IPS DF 6.9 (cell line): ENCODE measurements around the gene RMND1.
"Not testable (repeated sequence)": the region's sequence is repeated elsewhere in the genome, so short reads cannot be mapped to it uniquely, and the experiment has no call there.

ENCODE experiments used
- DNase-seq: peaks from one replicate; pipeline ENCODE4 v3.0.0-alpha.2; 2013; ENCODE audit warnings: low read depth, low spot score
- H3K27ac ChIP-seq: one replicate; pipeline ENCODE4 v1.5.1; 2013; ENCODE audit warnings: low read length, control low read depth
- H3K27me3 ChIP-seq: 2 replicates; pipeline ENCODE4 v1.6.1; 2013; ENCODE audit warnings: mild to moderate bottlenecking, low read length; ENCODE audit not compliant: control insufficient read depth, insufficient read depth
- H3K36me3 ChIP-seq: 2 replicates; pipeline ENCODE4 v1.6.1; 2013; ENCODE audit warnings: low read length; ENCODE audit not compliant: control insufficient read depth, insufficient read depth
- H3K4me1 ChIP-seq: 2 replicates; pipeline ENCODE4 v1.6.1; 2013; ENCODE audit warnings: low read length; ENCODE audit not compliant: control insufficient read depth, insufficient read depth
- H3K4me3 ChIP-seq: 2 replicates; pipeline ENCODE4 v1.5.1; 2013; ENCODE audit warnings: mild to moderate bottlenecking, low read length
- H3K9me3 ChIP-seq: 2 replicates; pipeline ENCODE4 v1.6.1; 2013; ENCODE audit warnings: low read length, inconsistent platforms; ENCODE audit not compliant: control insufficient read depth, insufficient read depth
- WGBS: extraction: QIAGEN DNeasy Blood & Tissue Kit; methylation state at CpG from one replicate; pipeline ENCODE4 v1.1.7; 2013; ENCODE audit warnings: mixed read lengths, missing lambda C conversion rate; ENCODE audit not compliant: insufficient read length, insufficient coverage; 5-methylcytosine and 5-hydroxymethylcytosine counted together

RMND1 gene

GRCh38 chr6:151490996-151491395 lies 39.1 kb upstream of the RMND1 start:
- Histone ChIP-seq H3K36me3 (no peaks in the 10 kb centered on the region), H3K4me3 (no peak overlapping the region), H3K27me3 (peaks cover 18% of the 10 kb centered on the region; the same call in 1 of the 2 replicates), H3K9me3 (no peaks in the 10 kb centered on the region), H3K27ac (no peak overlapping the region), H3K4me1 (no peaks in the 10 kb centered on the region)
- no peak for DNase-seq
- no CpG with 5 or more reads among the region's 7 CpGs for WGBS

- H3K4me1 ChIP-seq = no peaks in the 10 kb centered on the region
- H3K36me3 ChIP-seq = no peaks in the 10 kb centered on the region
- no peak overlapping the region for H3K4me3 ChIP-seq
- H3K27ac ChIP-seq = no peak overlapping the region
- DNase-seq = no peak
- H3K27me3 ChIP-seq = peaks cover 3% of the 10 kb centered on the region; the same call in 1 of the 2 replicates
- WGBS = no CpG with 5 or more reads among the region's 2 CpGs
- H3K9me3 ChIP-seq = no peaks in the 10 kb centered on the region
Observed at GRCh38 chr6:151488226-151488625, 36.3 kb upstream of the RMND1 start.

- Histone ChIP-seq H3K27ac (no peak overlapping the region), H3K9me3 (no peaks in the 10 kb centered on the region), H3K36me3 (no peaks in the 10 kb centered on the region), H3K4me3 (no peak overlapping the region), H3K27me3 (no peaks in the 10 kb centered on the region), H3K4me1 (no peaks in the 10 kb centered on the region)
- DNase-seq = no peak
Observed at GRCh38 chr6:151483994-151484393, 32.1 kb upstream of the RMND1 start.

- H3K4me3 ChIP-seq = no peak overlapping the region
- WGBS = no CpG with 5 or more reads among the region's 5 CpGs
- H3K27ac ChIP-seq = no peak overlapping the region
- H3K27me3 ChIP-seq = no peaks in the 10 kb centered on the region
- no peak for DNase-seq
- H3K9me3 ChIP-seq = no peaks in the 10 kb centered on the region
- H3K36me3 ChIP-seq = no peaks in the 10 kb centered on the region
- no peaks in the 10 kb centered on the region for H3K4me1 ChIP-seq
Observed at GRCh38 chr6:151482290-151482689, 30.4 kb upstream of the RMND1 start.

GRCh38 chr6:151481786-151482185 lies 29.9 kb upstream of the RMND1 start:
- no peaks in the 10 kb centered on the region for H3K36me3 ChIP-seq
- no peak overlapping the region for H3K4me3 ChIP-seq
- H3K4me1 ChIP-seq = no peaks in the 10 kb centered on the region
- no peak overlapping the region for H3K27ac ChIP-seq
- DNase-seq = no peak
- no peaks in the 10 kb centered on the region for H3K9me3 ChIP-seq
- H3K27me3 ChIP-seq = no peaks in the 10 kb centered on the region

- no peak overlapping the region for H3K27ac ChIP-seq
- H3K4me1 ChIP-seq = no peaks in the 10 kb centered on the region
- no peaks in the 10 kb centered on the region for H3K9me3 ChIP-seq
- no peaks in the 10 kb centered on the region for H3K27me3 ChIP-seq
- H3K36me3 ChIP-seq = no peaks in the 10 kb centered on the region
- DNase-seq = no peak
- no CpG with 5 or more reads among the region's 6 CpGs for WGBS
- H3K4me3 ChIP-seq = no peak overlapping the region
Observed at GRCh38 chr6:151478670-151479069, 26.7 kb upstream of the RMND1 start.

GRCh38 chr6:151477726-151478125 lies 25.8 kb upstream of the RMND1 start:
- H3K4me1 ChIP-seq = no peaks in the 10 kb centered on the region
- H3K27me3 ChIP-seq = no peaks in the 10 kb centered on the region
- H3K9me3 ChIP-seq = no peaks in the 10 kb centered on the region
- no peak for DNase-seq
- no peak overlapping the region for H3K27ac ChIP-seq
- no CpG with 5 or more reads among the region's 12 CpGs for WGBS
- no peaks in the 10 kb centered on the region for H3K36me3 ChIP-seq
- H3K4me3 ChIP-seq = no peak overlapping the region

- no peak overlapping the region for H3K27ac ChIP-seq
- H3K27me3 ChIP-seq = no peaks in the 10 kb centered on the region
- no peaks in the 10 kb centered on the region for H3K9me3 ChIP-seq
- H3K4me3 ChIP-seq = no peak overlapping the region
- DNase-seq = no peak
- WGBS = no CpG with 5 or more reads among the region's 16 CpGs
- no peaks in the 10 kb centered on the region for H3K36me3 ChIP-seq
- no peaks in the 10 kb centered on the region for H3K4me1 ChIP-seq
Observed at GRCh38 chr6:151475653-151476523, 24.0 kb upstream of the RMND1 start.

GRCh38 chr6:151464702-151465101 lies 12.8 kb upstream of the RMND1 start:
- peaks cover 2% of the 10 kb centered on the region; the same call in 1 of the 2 replicates for H3K36me3 ChIP-seq
- no peak overlapping the region for H3K4me3 ChIP-seq
- no peaks in the 10 kb centered on the region for H3K4me1 ChIP-seq
- H3K27ac ChIP-seq = no peak overlapping the region
- no peak for DNase-seq
- no peaks in the 10 kb centered on the region for H3K9me3 ChIP-seq
- no peaks in the 10 kb centered on the region for H3K27me3 ChIP-seq

- H3K27me3 ChIP-seq = no peaks in the 10 kb centered on the region
- no peaks in the 10 kb centered on the region for H3K9me3 ChIP-seq
- no peak overlapping the region for H3K4me3 ChIP-seq
- H3K4me1 ChIP-seq = no peaks in the 10 kb centered on the region
- peaks cover 9% of the 10 kb centered on the region; the same call in 1 of the 2 replicates for H3K36me3 ChIP-seq
- WGBS = no CpG with 5 or more reads among the region's 4 CpGs
- no peak overlapping the region for H3K27ac ChIP-seq
- DNase-seq = no peak
Observed at GRCh38 chr6:151461673-151462072, 9.7 kb upstream of the RMND1 start.

- H3K27me3 ChIP-seq, H3K9me3 ChIP-seq, H3K4me1 ChIP-seq, H3K27ac ChIP-seq, H3K4me3 ChIP-seq, H3K36me3 ChIP-seq, DNase-seq: not testable (repeated sequence)
- WGBS = no CpG with 5 or more reads among the region's 10 CpGs
Observed at GRCh38 chr6:151455751-151456398, 3.9 kb upstream of the RMND1 start.
